ENCODE results near the gene TRAP1.

Gene TRAP1

GRCh38 chr16:3717235-3718018, at the start of gene TRAP1:
TSS of gene TRAP1 (minus strand) at chr16:3717524. CDS start at chr16:3717508, 16 bp downstream.
- H3K4me1 ChIP-seq (ENCODE audit: control insufficient read depth in 1 of 2, insufficient read depth in 2 of 2, low read length in 2 of 2): peaks cover 0 to 12% of the 10 kb centered on the region in 2 donors
- no peaks in the 10 kb centered on the region for H3K27me3 ChIP-seq (ENCODE audit: low read depth, low read length)
- peak within 1 kb of the TSS; percentile 76 to 80 for H3K4me3 ChIP-seq (ENCODE audit: low read depth in 1 of 2, low read length in 2 of 2)
- H3K27ac ChIP-seq (ENCODE audit: low read length): peak within 1 kb of the TSS; percentile 59
- H3K36me3 ChIP-seq (ENCODE audit: control insufficient read depth in 1 of 2, insufficient read depth in 2 of 2, low read length in 2 of 2): peaks cover 0 to 5% of the 10 kb centered on the region in 2 donors
- no peaks in the 10 kb centered on the region for H3K9me3 ChIP-seq (ENCODE audit: control insufficient read depth in 1 of 2, low read length in 2 of 2)

GRCh38 chr16:3766177-3766576, 48.9 kb upstream of the TRAP1 start:
- no peak overlapping the region for H3K27ac ChIP-seq (ENCODE audit: low read length)
- peaks cover 47 to 85% of the 10 kb centered on the region in 2 donors for H3K36me3 ChIP-seq (ENCODE audit: control insufficient read depth in 1 of 2, insufficient read depth in 2 of 2, low read length in 2 of 2)
- no peak overlapping the region for H3K4me3 ChIP-seq (ENCODE audit: low read depth in 1 of 2, low read length in 2 of 2)
- H3K9me3 ChIP-seq (ENCODE audit: control insufficient read depth in 1 of 2, low read length in 2 of 2): no peaks in the 10 kb centered on the region
- H3K27me3 ChIP-seq (ENCODE audit: low read depth, low read length): no peaks in the 10 kb centered on the region
- H3K4me1 ChIP-seq (ENCODE audit: control insufficient read depth in 1 of 2, insufficient read depth in 2 of 2, low read length in 2 of 2): no peaks in the 10 kb centered on the region

- Histone ChIP-seq H3K4me1 (ENCODE audit: control insufficient read depth in 1 of 2, insufficient read depth in 2 of 2, low read length in 2 of 2) (no peaks in the 10 kb centered on the region), H3K36me3 (ENCODE audit: control insufficient read depth in 1 of 2, insufficient read depth in 2 of 2, low read length in 2 of 2) (peaks cover 35 to 68% of the 10 kb centered on the region in 2 donors), H3K9me3 (ENCODE audit: control insufficient read depth in 1 of 2, low read length in 2 of 2) (no peaks in the 10 kb centered on the region), H3K27ac (ENCODE audit: low read length) (no peak overlapping the region), H3K27me3 (ENCODE audit: low read depth, low read length) (no peaks in the 10 kb centered on the region), H3K4me3 (ENCODE audit: low read depth in 1 of 2, low read length in 2 of 2) (no peak overlapping the region)
These were observed 47.1 kb upstream of the TRAP1 start for GRCh38 chr16:3764409-3764808.

- Histone ChIP-seq H3K9me3 (ENCODE audit: control insufficient read depth in 1 of 2, low read length in 2 of 2) (no peaks in the 10 kb centered on the region), H3K36me3 (ENCODE audit: control insufficient read depth in 1 of 2, insufficient read depth in 2 of 2, low read length in 2 of 2) (peaks cover 34 to 62% of the 10 kb centered on the region in 2 donors), H3K27ac (ENCODE audit: low read length) (no peak overlapping the region), H3K4me1 (ENCODE audit: control insufficient read depth in 1 of 2, insufficient read depth in 2 of 2, low read length in 2 of 2) (no peaks in the 10 kb centered on the region), H3K4me3 (ENCODE audit: low read depth in 1 of 2, low read length in 2 of 2) (no peak overlapping the region), H3K27me3 (ENCODE audit: low read depth, low read length) (no peaks in the 10 kb centered on the region)
These were observed 44.9 kb upstream of the TRAP1 start for GRCh38 chr16:3762107-3762750.

DNA sequence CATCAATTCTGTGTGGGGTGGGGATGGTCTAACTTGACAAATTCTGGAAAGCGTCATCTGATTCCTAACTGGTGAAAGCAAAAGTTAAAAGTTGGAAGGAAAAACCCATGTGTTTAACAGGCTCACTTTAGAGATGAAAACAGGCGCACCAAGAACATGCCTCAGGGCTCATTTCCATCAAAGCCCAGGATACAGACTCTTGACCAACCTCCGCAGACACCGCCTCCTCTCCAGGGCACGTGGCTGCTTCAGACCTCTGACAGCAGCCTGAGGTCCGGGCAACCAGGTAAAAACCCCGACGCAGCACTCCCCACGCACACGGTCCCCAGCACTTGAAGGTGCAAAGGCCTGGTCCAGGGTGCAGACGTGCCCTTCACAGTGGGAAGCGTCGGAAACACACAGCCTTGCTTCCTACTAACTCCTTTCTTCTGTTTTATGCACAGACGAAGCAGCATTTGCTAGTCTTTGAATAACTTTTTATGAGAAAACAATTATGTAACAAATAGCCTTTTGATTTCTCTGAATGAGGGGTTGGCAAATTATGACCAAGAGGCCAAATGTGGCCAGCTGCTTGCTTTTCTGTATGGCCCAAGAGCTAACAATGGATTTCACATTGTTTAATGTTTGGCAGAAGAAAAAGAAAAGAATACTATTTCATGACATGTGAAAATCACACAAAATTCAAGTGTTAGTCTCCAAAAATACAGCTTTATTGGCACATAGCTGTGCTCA, 44.2 kb upstream of the TRAP1 start:
- no peak overlapping the region for H3K4me3 ChIP-seq (ENCODE audit: low read depth in 1 of 2, low read length in 2 of 2)
- no peak overlapping the region for H3K27ac ChIP-seq (ENCODE audit: low read length)
- no peaks in the 10 kb centered on the region for H3K4me1 ChIP-seq (ENCODE audit: control insufficient read depth in 1 of 2, insufficient read depth in 2 of 2, low read length in 2 of 2)
- H3K36me3 ChIP-seq (ENCODE audit: control insufficient read depth in 1 of 2, insufficient read depth in 2 of 2, low read length in 2 of 2): peaks cover 33 to 62% of the 10 kb centered on the region in 2 donors
- H3K27me3 ChIP-seq (ENCODE audit: low read depth, low read length): no peaks in the 10 kb centered on the region
- no peaks in the 10 kb centered on the region for H3K9me3 ChIP-seq (ENCODE audit: control insufficient read depth in 1 of 2, low read length in 2 of 2)

DNA sequence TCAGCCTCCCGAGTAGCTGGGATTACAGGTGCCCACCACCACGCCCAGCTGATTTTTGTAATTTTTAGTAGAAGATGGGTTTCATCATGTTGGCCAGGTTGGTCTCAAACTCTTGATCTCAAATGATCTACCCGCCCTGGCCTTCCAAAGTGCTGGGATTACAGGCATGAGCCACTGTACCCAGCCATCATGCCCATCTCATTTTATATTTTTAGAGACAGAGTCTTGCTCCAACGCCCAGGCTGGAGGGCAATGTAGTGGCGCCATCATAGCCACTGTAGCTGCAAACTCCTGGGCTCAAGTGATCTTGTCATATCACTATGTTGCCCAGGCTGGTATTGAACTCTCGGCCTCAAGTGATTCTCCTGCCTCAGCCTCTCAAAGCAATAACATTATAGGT, 43.2 kb upstream of the TRAP1 start:
- no peaks in the 10 kb centered on the region for H3K9me3 ChIP-seq (ENCODE audit: control insufficient read depth in 1 of 2, low read length in 2 of 2)
- H3K4me3 ChIP-seq (ENCODE audit: low read depth in 1 of 2, low read length in 2 of 2): no peak overlapping the region
- no peak overlapping the region for H3K27ac ChIP-seq (ENCODE audit: low read length)
- H3K36me3 ChIP-seq (ENCODE audit: control insufficient read depth in 1 of 2, insufficient read depth in 2 of 2, low read length in 2 of 2): peaks cover 36 to 62% of the 10 kb centered on the region in 2 donors
- no peaks in the 10 kb centered on the region for H3K4me1 ChIP-seq (ENCODE audit: control insufficient read depth in 1 of 2, insufficient read depth in 2 of 2, low read length in 2 of 2)
- no peaks in the 10 kb centered on the region for H3K27me3 ChIP-seq (ENCODE audit: low read depth, low read length)

- H3K36me3 ChIP-seq (ENCODE audit: control insufficient read depth in 1 of 2, insufficient read depth in 2 of 2, low read length in 2 of 2): peaks cover 38 to 60% of the 10 kb centered on the region in 2 donors
- H3K27me3 ChIP-seq (ENCODE audit: low read depth, low read length): no peaks in the 10 kb centered on the region
- no peaks in the 10 kb centered on the region for H3K4me1 ChIP-seq (ENCODE audit: control insufficient read depth in 1 of 2, insufficient read depth in 2 of 2, low read length in 2 of 2)
- H3K27ac ChIP-seq (ENCODE audit: low read length): no peak overlapping the region
- H3K4me3 ChIP-seq (ENCODE audit: low read depth in 1 of 2, low read length in 2 of 2): no peak overlapping the region
- H3K9me3 ChIP-seq (ENCODE audit: control insufficient read depth in 1 of 2, low read length in 2 of 2): no peaks in the 10 kb centered on the region
These were observed 42.4 kb upstream of the TRAP1 start for GRCh38 chr16:3759736-3760135.

GRCh38 chr16:3756113-3756512, 38.8 kb upstream of the TRAP1 start:
- Histone ChIP-seq H3K9me3 (ENCODE audit: control insufficient read depth in 1 of 2, low read length in 2 of 2) (no peaks in the 10 kb centered on the region), H3K27ac (ENCODE audit: low read length) (no peak overlapping the region), H3K4me3 (ENCODE audit: low read depth in 1 of 2, low read length in 2 of 2) (no peak overlapping the region), H3K36me3 (ENCODE audit: control insufficient read depth in 1 of 2, insufficient read depth in 2 of 2, low read length in 2 of 2) (peaks cover 37 to 38% of the 10 kb centered on the region in 2 donors), H3K4me1 (ENCODE audit: control insufficient read depth in 1 of 2, insufficient read depth in 2 of 2, low read length in 2 of 2) (peaks cover 0 to 5% of the 10 kb centered on the region in 2 donors), H3K27me3 (ENCODE audit: low read depth, low read length) (no peaks in the 10 kb centered on the region)

DNA sequence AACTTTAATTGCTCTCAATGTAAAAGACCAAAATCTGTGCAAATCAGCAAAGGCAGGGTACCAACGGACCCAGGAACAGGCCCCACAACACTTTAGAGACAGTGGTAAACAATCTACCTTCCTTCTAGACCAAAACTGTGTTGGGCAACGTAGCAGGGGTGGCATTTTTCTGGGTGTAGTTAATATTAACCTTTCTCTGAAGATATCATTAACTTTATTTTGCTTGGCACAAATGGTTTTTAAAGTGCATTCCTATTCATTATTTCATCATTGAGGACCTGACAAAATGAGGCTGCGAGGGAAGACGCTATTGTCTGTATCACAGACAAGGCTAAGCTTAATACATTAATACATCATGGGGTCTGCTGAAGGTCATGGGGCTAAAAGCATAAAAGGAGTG, 37.9 kb upstream of the TRAP1 start:
- Histone ChIP-seq H3K36me3 (ENCODE audit: control insufficient read depth in 1 of 2, insufficient read depth in 2 of 2, low read length in 2 of 2) (peaks cover 37 to 42% of the 10 kb centered on the region in 2 donors), H3K27ac (ENCODE audit: low read length) (no peak overlapping the region), H3K27me3 (ENCODE audit: low read depth, low read length) (no peaks in the 10 kb centered on the region), H3K4me1 (ENCODE audit: control insufficient read depth in 1 of 2, insufficient read depth in 2 of 2, low read length in 2 of 2) (peaks cover 0 to 5% of the 10 kb centered on the region in 2 donors), H3K9me3 (ENCODE audit: control insufficient read depth in 1 of 2, low read length in 2 of 2) (no peaks in the 10 kb centered on the region), H3K4me3 (ENCODE audit: low read depth in 1 of 2, low read length in 2 of 2) (no peak overlapping the region)

GRCh38 chr16:3754772-3755171, 37.4 kb upstream of the TRAP1 start:
- H3K9me3 ChIP-seq (ENCODE audit: control insufficient read depth in 1 of 2, low read length in 2 of 2): no peaks in the 10 kb centered on the region

GRCh38 chr16:3754081-3754703, 36.9 kb upstream of the TRAP1 start:
- H3K36me3 ChIP-seq (ENCODE audit: control insufficient read depth in 1 of 2, insufficient read depth in 2 of 2, low read length in 2 of 2): peaks cover 37 to 51% of the 10 kb centered on the region in 2 donors
- H3K9me3 ChIP-seq (ENCODE audit: control insufficient read depth in 1 of 2, low read length in 2 of 2): no peaks in the 10 kb centered on the region
- no peak overlapping the region for H3K27ac ChIP-seq (ENCODE audit: low read length)
- H3K27me3 ChIP-seq (ENCODE audit: low read depth, low read length): no peaks in the 10 kb centered on the region
- H3K4me3 ChIP-seq (ENCODE audit: low read depth in 1 of 2, low read length in 2 of 2): no peak overlapping the region
- H3K4me1 ChIP-seq (ENCODE audit: control insufficient read depth in 1 of 2, insufficient read depth in 2 of 2, low read length in 2 of 2): peaks cover 0 to 5% of the 10 kb centered on the region in 2 donors

More at GRCh38 chr16:3754772-3755171, 37.4 kb upstream of the TRAP1 start:
- Histone ChIP-seq H3K27me3 (ENCODE audit: low read depth, low read length) (no peaks in the 10 kb centered on the region), H3K27ac (ENCODE audit: low read length) (no peak overlapping the region), H3K4me3 (ENCODE audit: low read depth in 1 of 2, low read length in 2 of 2) (no peak overlapping the region), H3K36me3 (ENCODE audit: control insufficient read depth in 1 of 2, insufficient read depth in 2 of 2, low read length in 2 of 2) (peaks cover 37 to 47% of the 10 kb centered on the region in 2 donors), H3K4me1 (ENCODE audit: control insufficient read depth in 1 of 2, insufficient read depth in 2 of 2, low read length in 2 of 2) (peaks cover 0 to 5% of the 10 kb centered on the region in 2 donors)
